ENCODE measurements around the gene TMEM53. TPM values are rescaled to one million over a fixed set of nuclear protein-coding genes. Genes with fewer than 3 reads are reported as not detected.

TMEM53 gene
- total and polyA plus RNA-seq, 9 donors, result 4.1 to 17.9 (median 11.4) TPM

DNA sequence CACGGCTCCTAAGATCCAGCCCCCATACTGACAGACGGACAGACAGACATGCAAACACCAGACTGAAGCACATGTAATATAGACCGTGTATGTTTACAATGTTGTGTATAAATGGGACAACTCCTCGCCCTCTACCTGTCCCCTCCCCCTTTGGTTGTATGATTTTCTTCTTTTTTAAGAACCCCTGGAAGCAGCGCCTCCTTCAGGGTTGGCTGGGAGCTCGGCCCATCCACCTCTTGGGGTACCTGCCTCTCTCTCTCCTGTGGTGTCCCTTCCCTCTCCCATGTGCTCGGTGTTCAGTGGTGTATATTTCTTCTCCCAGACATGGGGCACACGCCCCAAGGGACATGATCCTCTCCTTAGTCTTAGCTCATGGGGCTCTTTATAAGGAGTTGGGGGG is 23.2 kb downstream of the TMEM53 start:
- Histone ChIP-seq H3K4me1 (ENCODE audit: insufficient read depth) (no peaks in the 10 kb centered on the region), H3K4me3 (no peak overlapping the region), H3K9me3 (no peaks in the 10 kb centered on the region), H3K27me3 (no peaks in the 10 kb centered on the region), H3K27ac (no peak overlapping the region), H3K36me3 (no peaks in the 10 kb centered on the region)
- TF ChIP-seq CTCF (IDR thresholded peaks at IDR 0.05) (no peak), EP300 (IDR thresholded peaks at IDR 0.05) (no peak), POLR2A (IDR thresholded peaks at IDR 0.05) (no peak)
- WGBS, 3 donors, result 76 to 89% (median 83%) methylated on average over 8 of the region's 8 CpGs
- intact Hi-C loops (cut with DNase I), result loop anchor here in 3 of 4 donors (5.0 to 10.0 kb wide), 4 partner anchors 39 to 436 kb away; partner anchors contain the start of gene DMAP1 (in 2 of the 3)
- DNase-seq, result no peak

DNA sequence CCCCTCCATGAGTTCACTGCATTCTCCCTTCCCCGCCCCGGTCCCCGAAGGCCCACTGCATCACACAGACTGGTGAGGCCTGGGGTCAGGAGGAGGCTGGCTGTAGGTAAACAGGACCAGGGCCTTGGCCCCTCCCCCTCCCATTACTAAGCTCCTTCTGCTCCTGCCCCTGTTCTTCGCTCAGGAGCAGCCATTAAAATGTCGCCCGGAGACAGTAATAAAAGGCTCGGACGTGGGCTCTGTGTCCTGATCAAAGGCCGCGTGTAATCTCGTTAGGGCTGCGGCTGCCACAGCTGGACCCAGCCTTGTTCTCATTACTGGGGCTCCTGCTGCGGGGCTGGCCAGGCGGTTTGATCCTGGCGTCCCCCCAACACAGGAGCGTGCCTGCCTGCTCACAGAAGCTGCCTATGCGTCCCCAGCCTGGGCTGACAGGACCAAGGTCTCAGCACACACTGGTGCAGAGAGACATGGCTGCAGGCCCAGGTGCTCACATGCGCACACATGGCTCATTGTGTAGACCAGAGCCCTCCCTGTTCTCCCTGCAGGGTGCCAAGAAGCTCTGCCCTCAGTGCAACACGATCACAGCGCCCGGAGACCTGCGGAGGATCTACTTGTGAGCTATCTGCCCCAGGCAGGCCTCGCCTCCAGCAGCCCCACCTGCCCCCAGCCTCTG is 24.0 kb downstream of the TMEM53 start:
- WGBS, 3 donors, result 69 to 78% (median 77%) methylated on average over 23 of the region's 23 CpGs
- no peaks in the 10 kb centered on the region for H3K27me3 ChIP-seq
- no peak for DNase-seq
- H3K9me3 ChIP-seq, result no peaks in the 10 kb centered on the region
- H3K36me3 ChIP-seq, result no peaks in the 10 kb centered on the region
- H3K4me3 ChIP-seq, result no peak overlapping the region
- H3K4me1 ChIP-seq (ENCODE audit: insufficient read depth), result peaks cover under 1% of the 10 kb centered on the region
- intact Hi-C loops (cut with DNase I), result loop anchor here in 3 of 4 donors (5.0 to 10.0 kb wide), 4 partner anchors 38 to 435 kb away; partner anchors contain the start of gene DMAP1 (in 2 of the 3)
- H3K27ac ChIP-seq, result no peak overlapping the region
- TF ChIP-seq EP300 (IDR thresholded peaks at IDR 0.05) (no peak), CTCF (IDR thresholded peaks at IDR 0.05) (no peak), POLR2A (IDR thresholded peaks at IDR 0.05) (no peak)

DNA sequence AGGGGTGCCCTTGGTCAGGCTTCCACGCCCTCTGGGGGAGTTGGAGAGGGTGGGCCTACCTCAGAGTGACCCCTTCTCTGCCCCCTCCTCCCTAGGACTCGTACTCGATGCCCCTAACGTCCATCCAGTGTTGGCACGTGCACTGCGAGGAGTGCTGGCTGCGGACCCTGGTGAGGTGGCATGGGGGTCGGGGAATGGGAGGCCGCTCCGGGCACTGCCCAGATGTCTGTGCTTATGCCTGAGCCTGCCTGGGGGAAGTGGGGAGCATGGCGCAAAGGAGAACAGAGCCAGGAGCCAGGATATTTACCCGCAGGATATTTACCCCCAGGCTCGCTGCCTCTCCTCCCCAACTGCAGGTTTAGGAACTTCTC is 24.5 kb downstream of the TMEM53 start:
- WGBS, 3 donors, result 81 to 86% (median 86%) methylated on average over 13 of the region's 13 CpGs
- H3K27ac ChIP-seq, result no peak overlapping the region

More for the DNA sequence above, 24.5 kb downstream of the TMEM53 start:
- intact Hi-C loops (cut with DNase I), result loop anchor here (5.0 to 10.0 kb wide), 5 partner anchors 37 to 645 kb away; partner anchors contain the start of gene DMAP1 (in 2 of the 4)
- Histone ChIP-seq H3K4me3 (no peak overlapping the region), H3K27me3 (no peaks in the 10 kb centered on the region), H3K36me3 (no peaks in the 10 kb centered on the region), H3K4me1 (ENCODE audit: insufficient read depth) (peaks cover 6% of the 10 kb centered on the region), H3K9me3 (no peaks in the 10 kb centered on the region)
- no peak for TF ChIP-seq POLR2A (IDR thresholded peaks at IDR 0.05)
- no peak for TF ChIP-seq CTCF (IDR thresholded peaks at IDR 0.05)
- TF ChIP-seq EP300 (IDR thresholded peaks at IDR 0.05), result no peak
- DNase-seq, result no peak

All from ovary (tissue), 9 donors.